Transverse colon (tissue), 4 donors: ENCODE data around the gene LPAR2.

Experiments
- EP300 ChIP-seq: sonication (generic); formaldehyde crosslinking; IDR thresholded peaks from one replicate; pipeline ENCODE4 v1.6.1; 2017; ENCODE audit warnings: antibody characterized with exemption, low read depth
- POLR2A ChIP-seq: fragments of 450-650 bp; IDR thresholded peaks from one replicate; pipeline ENCODE4 v1.6.1; 2016; ENCODE audit warnings: antibody characterized with exemption, mild to moderate bottlenecking, moderate library complexity
- POLR2AphosphoS5 ChIP-seq, 3 donors: sonication (generic); formaldehyde crosslinking; IDR thresholded peaks; one replicate each; pipeline ENCODE4 v1.6.1; 2016; ENCODE audit warnings: antibody characterized with exemption in 3 of 3
- TF ChIP-seq, protein P1 (sequence below), 5 experiments: fragments of 200-600 bp in 3 of 5; fragments of 450-650 bp in 2 of 5; sonication (generic) in 3 of 5; IDR thresholded peaks; 1 replicate in 2 of 5; 2 replicates in 3 of 5; pipeline ENCODE4 v1.5.1; 2016 to 2017; ENCODE audit warnings: antibody characterized with exemption in 5 of 5, inconsistent platforms in 3 of 5, mild to moderate bottlenecking in 2 of 5, moderate library complexity in 1 of 5

DNA sequence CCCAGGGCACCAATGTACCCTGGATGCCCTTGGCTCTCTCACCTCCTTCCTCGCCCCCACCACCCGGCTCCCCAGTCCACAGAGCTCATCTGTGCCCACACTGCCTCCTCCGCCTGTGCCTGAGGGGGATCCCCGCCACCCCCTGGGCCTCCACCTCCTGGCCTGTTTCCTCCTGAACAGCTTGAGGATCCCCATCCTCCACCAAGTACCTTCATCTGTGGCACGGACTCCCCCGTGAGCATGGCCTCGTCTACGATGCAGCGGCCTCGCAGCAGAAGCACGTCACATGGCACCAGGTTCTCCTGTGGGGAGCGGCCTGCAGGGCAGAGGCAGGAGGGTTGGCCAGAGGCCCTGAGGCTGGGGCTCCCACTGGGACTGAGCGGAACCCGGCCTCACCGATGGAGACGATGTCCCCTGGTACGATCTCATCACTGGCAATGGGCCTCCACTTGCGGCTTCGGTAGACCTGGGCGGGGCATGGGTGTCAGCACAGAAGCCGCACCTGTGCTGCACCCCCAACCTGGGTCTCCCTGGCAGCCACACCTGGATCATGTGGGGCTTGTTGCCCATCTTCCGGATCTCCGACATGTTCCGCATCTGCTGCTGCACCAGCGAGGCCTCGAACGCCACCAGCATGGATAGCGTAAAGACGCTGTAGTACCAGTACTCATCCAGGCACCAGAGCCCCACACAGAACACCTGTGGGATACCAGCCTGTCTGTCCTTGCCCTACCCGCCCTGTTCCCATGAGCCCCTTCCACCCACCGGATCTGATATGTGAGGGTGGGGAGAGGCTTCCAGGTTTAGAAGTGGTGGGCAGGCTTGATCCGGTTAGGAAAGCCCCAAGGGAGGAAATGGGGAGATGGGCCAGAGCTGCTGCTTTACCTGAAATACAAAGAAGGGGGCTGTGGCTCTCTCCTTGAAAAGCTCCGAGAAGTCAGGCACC lies 28.7 kb upstream of the LPAR2 start:
- no peak for TF ChIP-seq POLR2A
- TF ChIP-seq, protein P1, sequence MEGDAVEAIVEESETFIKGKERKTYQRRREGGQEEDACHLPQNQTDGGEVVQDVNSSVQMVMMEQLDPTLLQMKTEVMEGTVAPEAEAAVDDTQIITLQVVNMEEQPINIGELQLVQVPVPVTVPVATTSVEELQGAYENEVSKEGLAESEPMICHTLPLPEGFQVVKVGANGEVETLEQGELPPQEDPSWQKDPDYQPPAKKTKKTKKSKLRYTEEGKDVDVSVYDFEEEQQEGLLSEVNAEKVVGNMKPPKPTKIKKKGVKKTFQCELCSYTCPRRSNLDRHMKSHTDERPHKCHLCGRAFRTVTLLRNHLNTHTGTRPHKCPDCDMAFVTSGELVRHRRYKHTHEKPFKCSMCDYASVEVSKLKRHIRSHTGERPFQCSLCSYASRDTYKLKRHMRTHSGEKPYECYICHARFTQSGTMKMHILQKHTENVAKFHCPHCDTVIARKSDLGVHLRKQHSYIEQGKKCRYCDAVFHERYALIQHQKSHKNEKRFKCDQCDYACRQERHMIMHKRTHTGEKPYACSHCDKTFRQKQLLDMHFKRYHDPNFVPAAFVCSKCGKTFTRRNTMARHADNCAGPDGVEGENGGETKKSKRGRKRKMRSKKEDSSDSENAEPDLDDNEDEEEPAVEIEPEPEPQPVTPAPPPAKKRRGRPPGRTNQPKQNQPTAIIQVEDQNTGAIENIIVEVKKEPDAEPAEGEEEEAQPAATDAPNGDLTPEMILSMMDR (IDR thresholded peaks at IDR 0.05): no peak
- no peak for TF ChIP-seq POLR2AphosphoS5 (IDR thresholded peaks at IDR 0.05)
- no peak for TF ChIP-seq EP300
